ENCODE results near the gene SMTNL2.

SMTNL2 gene

DNA sequence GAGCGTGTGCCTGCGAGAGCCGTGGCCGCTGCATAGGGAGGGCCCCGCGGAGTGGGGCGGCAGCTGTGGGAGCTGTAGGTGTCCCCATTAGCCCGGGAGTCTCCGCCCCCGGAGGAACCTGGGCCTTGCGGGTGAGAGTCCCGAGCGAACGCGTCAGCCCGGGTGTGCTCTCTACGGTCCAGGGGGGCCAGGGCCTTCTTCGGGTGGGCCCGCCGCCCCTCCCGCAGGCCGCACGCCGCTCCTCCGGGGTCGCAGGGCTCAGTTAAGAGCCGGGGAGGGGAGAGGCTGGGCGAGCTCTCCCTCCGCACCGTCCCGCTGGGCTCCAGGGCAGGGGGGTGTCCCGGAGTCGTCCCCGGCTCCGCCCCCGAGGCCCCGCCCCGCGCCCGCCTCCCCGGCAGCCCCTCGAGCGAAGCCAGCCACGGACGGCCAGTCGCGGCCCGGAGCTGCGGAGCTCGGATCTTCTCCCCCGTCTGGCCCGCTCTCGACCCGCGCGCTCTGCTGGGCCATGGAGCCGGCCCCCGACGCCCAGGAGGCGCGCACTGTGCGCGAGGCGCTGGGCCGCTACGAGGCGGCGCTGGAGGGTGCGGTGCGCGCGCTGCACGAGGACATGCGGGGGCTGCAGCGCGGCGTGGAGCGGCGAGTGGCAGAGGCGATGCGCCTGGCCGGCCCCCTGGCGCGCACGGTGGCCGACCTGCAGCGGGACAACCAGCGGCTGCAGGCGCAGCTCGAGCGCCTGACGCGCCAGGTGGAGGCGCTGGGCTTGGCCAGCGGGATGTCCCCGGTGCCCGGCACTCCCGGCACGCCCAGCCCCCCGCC is at the start of gene SMTNL2:
SMTNL2 (plus strand) TSS at position 429 of the 816 bp plus-strand sequence; CDS start at position 506, 77 bp downstream.
- DNase-seq: peak; percentile 68
- TF ChIP-seq, protein P1, sequence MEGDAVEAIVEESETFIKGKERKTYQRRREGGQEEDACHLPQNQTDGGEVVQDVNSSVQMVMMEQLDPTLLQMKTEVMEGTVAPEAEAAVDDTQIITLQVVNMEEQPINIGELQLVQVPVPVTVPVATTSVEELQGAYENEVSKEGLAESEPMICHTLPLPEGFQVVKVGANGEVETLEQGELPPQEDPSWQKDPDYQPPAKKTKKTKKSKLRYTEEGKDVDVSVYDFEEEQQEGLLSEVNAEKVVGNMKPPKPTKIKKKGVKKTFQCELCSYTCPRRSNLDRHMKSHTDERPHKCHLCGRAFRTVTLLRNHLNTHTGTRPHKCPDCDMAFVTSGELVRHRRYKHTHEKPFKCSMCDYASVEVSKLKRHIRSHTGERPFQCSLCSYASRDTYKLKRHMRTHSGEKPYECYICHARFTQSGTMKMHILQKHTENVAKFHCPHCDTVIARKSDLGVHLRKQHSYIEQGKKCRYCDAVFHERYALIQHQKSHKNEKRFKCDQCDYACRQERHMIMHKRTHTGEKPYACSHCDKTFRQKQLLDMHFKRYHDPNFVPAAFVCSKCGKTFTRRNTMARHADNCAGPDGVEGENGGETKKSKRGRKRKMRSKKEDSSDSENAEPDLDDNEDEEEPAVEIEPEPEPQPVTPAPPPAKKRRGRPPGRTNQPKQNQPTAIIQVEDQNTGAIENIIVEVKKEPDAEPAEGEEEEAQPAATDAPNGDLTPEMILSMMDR (IDR thresholded peaks at IDR 0.05; ENCODE audit: low read depth, low read length): peak; percentile 27; the same call in 1 of the 2 replicates
- Histone ChIP-seq H3K9me3 (ENCODE audit: severe bottlenecking) (no peaks in the 10 kb centered on the region), H3K27ac (peak within 1 kb of the TSS; percentile 55), H3K27me3 (ENCODE audit: insufficient read depth, low read depth, severe bottlenecking) (no peaks in the 10 kb centered on the region), H3K4me3 (ENCODE audit: low read depth, low read length) (peak within 1 kb of the TSS; percentile 53), H3K36me3 (no peaks in the 10 kb centered on the region)

DNA sequence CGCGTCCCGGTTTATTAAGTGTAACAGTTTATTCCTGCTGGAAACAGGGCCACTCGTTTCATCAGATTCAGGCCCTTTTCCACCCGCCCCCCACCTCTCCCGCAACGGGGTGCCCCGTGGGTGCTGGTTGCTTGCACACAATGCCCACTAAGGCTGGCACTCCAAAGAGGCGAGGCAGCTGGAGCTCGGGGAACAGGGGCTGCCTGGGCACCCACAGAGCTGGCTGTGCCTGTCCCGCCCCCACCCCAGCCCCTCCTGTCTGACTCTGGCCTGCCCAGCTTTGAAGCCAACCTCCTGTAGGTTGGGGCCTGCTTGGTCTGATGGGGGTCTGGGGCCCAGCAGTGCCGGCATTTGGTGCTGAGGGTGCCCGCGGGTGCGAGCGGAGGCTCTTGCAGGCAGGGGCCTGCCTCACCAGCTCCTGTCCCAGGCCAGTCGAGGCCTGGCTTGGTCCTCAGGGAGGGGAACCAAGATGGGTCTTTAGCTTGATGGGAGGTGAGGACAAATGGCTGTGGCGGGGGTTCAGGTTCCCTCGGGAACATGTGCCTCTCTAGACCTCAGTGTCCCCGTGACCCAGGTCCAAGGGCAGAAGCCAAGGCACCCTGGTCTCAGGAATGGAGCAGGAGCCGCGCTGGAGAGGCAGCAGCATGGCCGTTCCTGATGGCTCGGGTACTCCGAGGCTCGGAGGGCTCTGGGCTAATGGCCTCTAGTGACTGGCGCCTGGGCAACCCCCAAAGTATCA is 49.2 kb upstream of the SMTNL2 start:
- TF ChIP-seq, protein P1 (IDR thresholded peaks at IDR 0.05; ENCODE audit: low read depth, low read length): no peak
- H3K36me3 ChIP-seq: peaks cover 20% of the 10 kb centered on the region
- no peak overlapping the region for H3K27ac ChIP-seq
- no peak overlapping the region for H3K4me3 ChIP-seq (ENCODE audit: low read depth, low read length)
- H3K9me3 ChIP-seq (ENCODE audit: severe bottlenecking): no peaks in the 10 kb centered on the region
- H3K27me3 ChIP-seq (ENCODE audit: insufficient read depth, low read depth, severe bottlenecking): no peaks in the 10 kb centered on the region
- DNase-seq: no peak

DNA sequence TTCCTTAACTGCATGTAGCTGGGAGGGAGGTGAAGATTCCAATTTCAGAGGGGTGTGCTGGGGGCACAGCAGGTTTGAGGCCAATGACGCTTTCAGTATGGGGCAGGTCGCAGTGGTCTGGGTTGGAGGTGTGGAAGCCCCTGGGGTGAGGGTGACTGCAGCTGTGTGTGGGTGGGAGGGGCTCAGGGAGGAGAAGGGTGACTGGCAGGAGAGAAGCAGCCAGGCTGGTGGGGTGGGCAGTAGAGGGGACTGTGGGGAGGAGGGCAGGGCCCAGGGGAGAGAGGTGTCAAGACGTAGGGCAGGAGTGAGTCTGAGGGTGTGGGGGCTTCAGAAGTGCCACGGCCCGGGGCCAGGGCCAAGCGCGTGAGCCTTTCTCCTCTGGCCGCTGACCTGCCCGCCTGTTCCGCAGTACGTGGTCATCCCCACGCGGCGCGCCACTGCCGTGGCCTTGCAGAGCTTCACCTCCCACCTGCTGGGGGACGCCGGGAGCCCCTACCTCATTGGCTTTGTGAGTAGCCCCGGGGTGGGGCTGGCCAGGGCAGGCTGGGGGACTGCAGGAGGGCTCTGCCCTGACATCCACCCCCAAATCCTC is 48.6 kb upstream of the SMTNL2 start:
- peaks cover 20% of the 10 kb centered on the region for H3K36me3 ChIP-seq
- no peak for DNase-seq

DNA sequence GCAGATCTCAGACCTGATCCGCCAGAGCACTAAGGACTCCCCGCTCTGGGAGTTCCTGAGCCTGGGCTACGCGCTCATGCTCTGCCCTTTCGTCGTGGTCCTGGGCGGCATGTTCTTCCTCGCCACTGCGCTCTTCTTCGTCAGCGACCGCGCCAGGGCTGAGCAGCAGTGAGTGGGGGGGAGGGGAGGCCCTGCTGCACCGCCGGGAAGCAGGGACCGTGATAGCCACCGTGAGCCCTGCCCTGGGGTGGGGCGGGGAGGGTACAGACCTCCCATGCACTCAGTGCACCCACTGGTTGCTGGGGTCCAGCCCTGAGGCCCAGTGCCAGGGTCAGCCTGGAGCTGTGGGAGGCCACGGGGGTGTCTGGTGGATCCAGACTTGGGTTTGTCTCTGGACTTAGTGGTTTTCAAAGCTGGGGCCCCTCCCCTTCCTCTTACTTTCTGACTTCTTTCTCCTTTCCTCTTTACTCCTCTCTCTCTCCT is 48.0 kb upstream of the SMTNL2 start:
- TF ChIP-seq, protein P1 (IDR thresholded peaks at IDR 0.05; ENCODE audit: low read depth, low read length): no peak
- H3K4me3 ChIP-seq (ENCODE audit: low read depth, low read length): no peak overlapping the region
- H3K36me3 ChIP-seq: peaks cover 21% of the 10 kb centered on the region
- no peaks in the 10 kb centered on the region for H3K27me3 ChIP-seq (ENCODE audit: insufficient read depth, low read depth, severe bottlenecking)
- DNase-seq: no peak
- H3K9me3 ChIP-seq (ENCODE audit: severe bottlenecking): no peaks in the 10 kb centered on the region
- no peak overlapping the region for H3K27ac ChIP-seq

More for the DNA sequence above, 48.6 kb upstream of the SMTNL2 start:
- Histone ChIP-seq H3K27me3 (ENCODE audit: insufficient read depth, low read depth, severe bottlenecking) (no peaks in the 10 kb centered on the region), H3K4me3 (ENCODE audit: low read depth, low read length) (no peak overlapping the region), H3K9me3 (ENCODE audit: severe bottlenecking) (no peaks in the 10 kb centered on the region), H3K27ac (no peak overlapping the region)
- TF ChIP-seq, protein P1 (IDR thresholded peaks at IDR 0.05; ENCODE audit: low read depth, low read length): no peak

GRCh38 chr17:4536742-4537411 is 47.5 kb upstream of the SMTNL2 start:
- Histone ChIP-seq H3K36me3 (peaks cover 27% of the 10 kb centered on the region), H3K27me3 (ENCODE audit: insufficient read depth, low read depth, severe bottlenecking) (no peaks in the 10 kb centered on the region), H3K4me3 (ENCODE audit: low read depth, low read length) (no peak overlapping the region), H3K9me3 (ENCODE audit: severe bottlenecking) (no peaks in the 10 kb centered on the region), H3K27ac (no peak overlapping the region)
- TF ChIP-seq, protein P1 (IDR thresholded peaks at IDR 0.05; ENCODE audit: low read depth, low read length): no peak
- DNase-seq: no peak

Data from WERI-Rb-1 (cell line).